HG03565 (cell line): ENCODE measurements around the gene MPEG1.

ENCODE experiments used
- ATAC-seq: cut with Tn5 transposase; IDR thresholded peaks from one replicate; pipeline ENCODE4 v1.9.1; 2021; ENCODE audit warnings: mild to moderate bottlenecking, moderate library complexity; ENCODE audit not compliant: unreplicated experiment

MPEG1 gene

GRCh38 chr11:59172345-59173079 lies 40.2 kb downstream of the MPEG1 start:
- ATAC-seq: peak; percentile 24

- ATAC-seq: peak; percentile 58
Observed at GRCh38 chr11:59171508-59172322, 41.0 kb downstream of the MPEG1 start, which contains the start of gene DTX4. Gene DTX4 (plus strand): TSS chr11:59172132. CDS start chr11:59172596, 464 bp downstream.

- no peak for ATAC-seq
Observed at GRCh38 chr11:59164028-59164427, 48.7 kb downstream of the MPEG1 start.
